Stomach (tissue), 9 donors: ENCODE measurements around the gene RAB6B. TPM values are rescaled to one million over a fixed set of nuclear protein-coding genes. Genes with fewer than 3 reads are reported as not detected.

Experiments
- DNase-seq, 2 donors: peaks; one replicate each; pipeline versions ENCODE4 v3.0.0 to v3.0.0-alpha.2; 2013 to 2019
- H3K27ac ChIP-seq, 5 donors: fragments of 200-600 bp in 4 of 5; sonication (generic) in 4 of 5; one replicate each; pipeline ENCODE4 v1.5.1; 2013 to 2019; ENCODE audit warnings: mild to moderate bottlenecking in 1 of 5, moderate library complexity in 1 of 5
- H3K27me3 ChIP-seq, 3 donors: fragments of 200-600 bp; sonication (generic); one replicate each; pipeline ENCODE4 v1.5.1; 2017 to 2019; ENCODE audit warnings: mixed run types in 1 of 3
- H3K36me3 ChIP-seq, 4 donors: fragments of 200-600 bp; sonication (generic); 1 replicate in 3 of 4; 2 replicates in 1 of 4; pipeline ENCODE4 v1.5.1; 2016 to 2019
- H3K4me1 ChIP-seq, 4 donors: fragments of 200-600 bp; sonication (generic); one replicate each; pipeline ENCODE4 v1.5.1; 2016 to 2019
- H3K4me3 ChIP-seq, 4 donors: fragments of 200-600 bp; sonication (generic) in 3 of 4; one replicate each; pipeline ENCODE4 v1.5.1; 2016 to 2019; ENCODE audit warnings: mild to moderate bottlenecking in 1 of 4
- H3K9me3 ChIP-seq, 4 donors: fragments of 200-600 bp; sonication (generic); one replicate each; pipeline ENCODE4 v1.5.1; 2016 to 2019
- EP300 ChIP-seq: sonication (generic); formaldehyde crosslinking; IDR thresholded peaks from one replicate; pipeline ENCODE4 v1.6.1; 2017; ENCODE audit warnings: antibody characterized with exemption
- POLR2A ChIP-seq, 4 donors: fragments of 450-650 bp; IDR thresholded peaks; one replicate each; pipeline ENCODE4 v1.6.1; 2016; ENCODE audit warnings: antibody characterized with exemption in 4 of 4, control low read depth in 2 of 4, mild to moderate bottlenecking in 1 of 4, moderate library complexity in 1 of 4
- POLR2AphosphoS5 ChIP-seq, 3 donors: sonication (generic); formaldehyde crosslinking; IDR thresholded peaks; one replicate each; pipeline ENCODE4 v1.6.1; 2016; ENCODE audit warnings: antibody characterized with exemption in 3 of 3
- WGBS, 5 donors: extraction: QIAGEN DNeasy Blood & Tissue Kit in 3 of 5; methylation state at CpG; one replicate each; pipeline versions ENCODE4 v1.1.5 to v1.1.7; 2013 to 2018; 5-methylcytosine and 5-hydroxymethylcytosine counted together
- intact Hi-C: fragments of 100-400 bp; cut with DNase I; formaldehyde crosslinking; loops from one replicate; pipeline ENCODE4 v1.15.1; 2023; ENCODE audit warnings: low total_unique reads
- polyA plus RNA-seq, 3 donors: library from polyadenylated mRNA; stranded (reverse); fragments of 200-250 nt; gene quantifications; one replicate each; pipeline ENCODE4 v1.2.3, GENCODE V29; 2013
- total RNA-seq, 5 donors: library from RNA; depleted of rRNA; stranded (reverse); fragments of >200 nt; gene quantifications; one replicate each; pipeline versions ENCODE4 v1.1.0 to v1.2.3, GENCODE V29; 2014 to 2016
- TF ChIP-seq, protein P1 (sequence below), 7 experiments: fragments of 450-650 bp in 4 of 7; fragments of 200-600 bp in 3 of 7; sonication (generic) in 3 of 7; IDR thresholded peaks; one replicate each; pipeline ENCODE4 v1.5.1; 2016 to 2019; ENCODE audit warnings: antibody characterized with exemption in 7 of 7, control low read depth in 2 of 7, mild to moderate bottlenecking in 1 of 7
- donor health status: healthy with polysubstance abuse.
- donor health status: Bipolar disorder and iron deficiency.
- donor health status: healthy.

Gene RAB6B
- total and polyA plus RNA-seq, 8 donors = 0.58 to 7.5 (median 1.9) TPM

DNA sequence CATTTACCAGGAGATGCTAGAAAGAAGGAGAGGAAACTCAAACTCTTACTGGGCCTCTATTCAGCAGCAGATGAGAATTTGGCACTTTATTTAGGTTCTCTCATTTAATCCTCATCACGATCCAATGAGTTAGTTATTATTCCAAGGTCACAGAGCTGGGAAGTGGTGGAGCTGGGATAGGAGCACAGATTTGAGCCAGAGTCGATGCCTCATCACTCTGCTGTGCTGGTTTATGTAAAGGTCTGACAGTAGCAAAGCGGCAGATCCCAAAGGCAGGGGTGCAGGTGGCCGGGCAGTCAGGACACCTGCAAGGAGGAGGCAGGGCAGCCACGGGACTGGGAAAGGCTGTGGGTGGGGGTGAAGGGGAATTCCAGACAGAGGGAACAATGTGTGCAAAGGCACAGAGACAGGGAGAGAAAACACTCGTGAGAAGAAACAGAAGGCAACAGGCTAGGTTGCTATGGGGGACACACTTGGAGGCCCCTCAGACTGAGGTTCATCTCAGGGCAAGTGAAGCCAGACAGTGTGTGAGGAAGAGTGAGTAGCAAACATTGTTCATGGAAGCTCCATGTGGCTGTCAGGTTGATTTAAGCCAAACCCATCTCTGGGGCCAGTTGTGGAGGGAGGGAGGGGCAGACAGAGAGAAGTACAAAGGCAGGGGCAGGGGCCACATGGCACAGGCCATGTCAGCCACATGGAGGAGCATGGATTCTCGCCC, 26.8 kb downstream of the RAB6B start:
- intact Hi-C loops = no loop called here
- peaks cover 0 to 6% (median 0%) of the 10 kb centered on the region in 4 donors for H3K4me1 ChIP-seq
- no peaks in the 10 kb centered on the region for H3K9me3 ChIP-seq
- H3K27ac ChIP-seq = no peak overlapping the region
- TF ChIP-seq POLR2AphosphoS5 (IDR thresholded peaks at IDR 0.05) = no peak
- no peaks in the 10 kb centered on the region for H3K36me3 ChIP-seq
- 57 to 67% (median 59%) methylated on average over 6 to 7 of the region's 7 CpGs for WGBS, 5 donors
- no peaks in the 10 kb centered on the region for H3K27me3 ChIP-seq
- no peak for DNase-seq
- H3K4me3 ChIP-seq = no peak overlapping the region

DNA sequence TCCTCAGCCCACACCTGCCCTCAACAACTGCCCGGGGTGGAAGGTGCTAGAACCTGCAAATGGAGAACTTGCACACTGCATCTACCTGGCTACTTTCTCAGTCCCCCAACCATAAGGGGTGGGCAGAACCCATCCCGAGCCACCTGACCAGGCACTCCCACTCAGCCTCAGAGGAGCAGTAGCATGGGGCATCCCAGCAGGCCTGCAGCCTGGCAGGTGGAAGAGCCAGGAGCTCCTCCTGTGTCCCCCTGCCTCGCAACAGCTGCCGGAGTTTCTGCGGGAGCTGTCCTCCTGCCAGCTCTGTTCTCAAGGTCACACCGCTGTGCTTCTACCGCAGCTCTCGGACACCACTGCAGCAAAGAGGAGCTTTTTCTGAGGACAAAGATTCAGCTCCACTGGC, 27.5 kb downstream of the RAB6B start:
- WGBS, 5 donors = 59 to 87% (median 70%) methylated on average over 7 to 8 of the region's 8 CpGs
- H3K4me3 ChIP-seq = no peak overlapping the region
- no peaks in the 10 kb centered on the region for H3K9me3 ChIP-seq
- no peak overlapping the region for H3K27ac ChIP-seq
- H3K4me1 ChIP-seq = peaks cover 0 to 6% (median under 1%) of the 10 kb centered on the region in 4 donors
- no peaks in the 10 kb centered on the region for H3K27me3 ChIP-seq
- no peak for DNase-seq
- TF ChIP-seq EP300 = no peak
- TF ChIP-seq, protein P1, sequence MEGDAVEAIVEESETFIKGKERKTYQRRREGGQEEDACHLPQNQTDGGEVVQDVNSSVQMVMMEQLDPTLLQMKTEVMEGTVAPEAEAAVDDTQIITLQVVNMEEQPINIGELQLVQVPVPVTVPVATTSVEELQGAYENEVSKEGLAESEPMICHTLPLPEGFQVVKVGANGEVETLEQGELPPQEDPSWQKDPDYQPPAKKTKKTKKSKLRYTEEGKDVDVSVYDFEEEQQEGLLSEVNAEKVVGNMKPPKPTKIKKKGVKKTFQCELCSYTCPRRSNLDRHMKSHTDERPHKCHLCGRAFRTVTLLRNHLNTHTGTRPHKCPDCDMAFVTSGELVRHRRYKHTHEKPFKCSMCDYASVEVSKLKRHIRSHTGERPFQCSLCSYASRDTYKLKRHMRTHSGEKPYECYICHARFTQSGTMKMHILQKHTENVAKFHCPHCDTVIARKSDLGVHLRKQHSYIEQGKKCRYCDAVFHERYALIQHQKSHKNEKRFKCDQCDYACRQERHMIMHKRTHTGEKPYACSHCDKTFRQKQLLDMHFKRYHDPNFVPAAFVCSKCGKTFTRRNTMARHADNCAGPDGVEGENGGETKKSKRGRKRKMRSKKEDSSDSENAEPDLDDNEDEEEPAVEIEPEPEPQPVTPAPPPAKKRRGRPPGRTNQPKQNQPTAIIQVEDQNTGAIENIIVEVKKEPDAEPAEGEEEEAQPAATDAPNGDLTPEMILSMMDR (IDR thresholded peaks at IDR 0.05) = no peak
- intact Hi-C loops = no loop called here
- H3K36me3 ChIP-seq = no peaks in the 10 kb centered on the region

DNA sequence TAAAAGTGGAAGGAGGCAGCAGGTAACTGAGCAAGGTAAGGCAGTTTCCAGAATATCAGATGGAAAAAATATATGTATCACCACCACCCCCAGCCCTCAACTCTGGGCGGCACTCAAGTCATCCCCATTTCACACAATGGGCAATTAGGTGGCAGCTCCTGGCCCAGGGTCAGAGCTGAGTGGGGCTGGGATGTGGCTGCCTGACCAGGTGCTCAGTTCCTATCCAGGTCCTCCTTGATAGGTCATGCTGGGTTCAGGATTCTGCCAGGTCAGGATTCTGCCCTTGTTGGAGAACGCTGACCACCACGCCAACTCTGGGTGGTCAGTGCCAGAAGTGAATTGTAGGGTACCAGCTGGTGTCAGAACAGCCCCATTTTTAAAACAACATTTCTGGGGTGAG, 29.5 kb downstream of the RAB6B start:
- intact Hi-C loops = no loop called here
- Histone ChIP-seq H3K9me3 (no peaks in the 10 kb centered on the region), H3K27me3 (no peaks in the 10 kb centered on the region), H3K27ac (no peak overlapping the region), H3K36me3 (no peaks in the 10 kb centered on the region), H3K4me3 (no peak overlapping the region), H3K4me1 (peaks cover 0 to 6% (median 2%) of the 10 kb centered on the region in 4 donors)
- TF ChIP-seq POLR2A (IDR thresholded peaks at IDR 0.05) (no peak), POLR2AphosphoS5 (IDR thresholded peaks at IDR 0.05) (no peak)
- TF ChIP-seq, protein P1 (IDR thresholded peaks at IDR 0.05) = no peak
- 95 to 98% (median 97%) methylated on average over 3 of the region's 3 CpGs for WGBS, 5 donors
- no peak for DNase-seq

DNA sequence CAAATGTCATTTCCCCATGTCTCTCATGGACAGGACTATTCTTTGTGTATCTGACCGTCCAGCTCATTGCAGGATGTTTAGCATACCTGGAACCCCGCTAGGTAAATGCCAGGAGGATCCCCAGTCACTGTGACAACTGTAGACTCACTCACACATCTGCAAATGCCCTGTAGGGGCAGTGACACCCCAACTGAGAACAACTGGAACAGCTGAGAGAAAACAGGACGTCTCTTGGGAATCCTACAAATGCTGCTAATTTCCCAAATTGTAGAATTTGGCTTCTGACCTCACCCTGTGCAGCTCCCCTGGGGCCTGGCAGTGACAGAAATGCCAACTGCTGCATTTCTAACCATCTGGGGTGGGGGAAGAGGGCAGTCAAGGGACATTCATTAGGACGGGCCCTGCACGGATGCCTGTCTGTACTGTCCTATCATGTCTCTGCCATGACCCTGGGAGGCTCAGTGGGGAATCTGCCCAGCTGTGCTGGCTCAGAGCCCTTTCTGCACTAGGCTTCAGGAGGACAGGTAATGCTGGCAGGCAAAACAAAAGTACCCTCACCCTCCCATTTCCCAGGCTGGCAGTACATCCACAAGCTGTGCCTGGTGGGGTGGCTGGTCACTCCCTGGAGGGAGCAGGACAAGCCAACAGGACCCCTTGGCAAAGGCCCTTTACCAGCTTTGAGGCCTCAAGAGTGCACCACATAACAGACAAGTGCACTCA, 30.4 kb downstream of the RAB6B start:
- H3K4me1 ChIP-seq = peaks cover 0 to 6% (median 2%) of the 10 kb centered on the region in 4 donors
- intact Hi-C loops = no loop called here
- no peak for DNase-seq
- no peak overlapping the region for H3K27ac ChIP-seq
- no peaks in the 10 kb centered on the region for H3K27me3 ChIP-seq
- no peaks in the 10 kb centered on the region for H3K9me3 ChIP-seq
- 57 to 89% (median 84%) methylated on average over 4 to 5 of the region's 5 CpGs for WGBS, 5 donors
- no peaks in the 10 kb centered on the region for H3K36me3 ChIP-seq
- TF ChIP-seq POLR2AphosphoS5 (IDR thresholded peaks at IDR 0.05) (no peak), EP300 (no peak), POLR2A (IDR thresholded peaks at IDR 0.05) (no peak)
- TF ChIP-seq, protein P1 (IDR thresholded peaks at IDR 0.05) = no peak
- no peak overlapping the region for H3K4me3 ChIP-seq

DNA sequence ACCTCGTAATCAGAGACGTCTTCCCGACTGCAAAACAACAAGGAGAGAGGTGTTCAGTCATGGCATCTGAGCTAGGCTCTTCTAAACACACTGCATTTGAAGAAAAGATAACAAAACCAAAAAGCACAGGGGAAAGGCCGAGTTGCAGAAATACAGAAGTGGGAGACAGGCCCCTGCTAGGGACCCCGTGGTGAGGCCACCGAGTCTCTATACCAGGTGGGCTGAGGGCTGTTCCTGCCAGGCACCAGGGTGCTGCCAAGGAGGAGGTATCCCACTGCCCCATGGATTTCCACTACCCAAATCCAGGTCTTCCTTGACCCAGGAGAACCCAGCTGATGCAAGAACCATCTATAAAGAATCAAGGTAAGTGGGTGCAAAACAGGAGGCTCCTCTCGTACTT, 31.1 kb downstream of the RAB6B start:
- H3K9me3 ChIP-seq = no peaks in the 10 kb centered on the region
- no peak for TF ChIP-seq POLR2AphosphoS5 (IDR thresholded peaks at IDR 0.05)
- no peak overlapping the region for H3K27ac ChIP-seq
- peaks cover 0 to 6% (median 2%) of the 10 kb centered on the region in 4 donors for H3K4me1 ChIP-seq
- no peak for DNase-seq
- no peaks in the 10 kb centered on the region for H3K27me3 ChIP-seq
- no peaks in the 10 kb centered on the region for H3K36me3 ChIP-seq
- 75 to 88% (median 86%) methylated on average over 6 to 7 of the region's 7 CpGs for WGBS, 5 donors
- intact Hi-C loops = no loop called here
- no peak overlapping the region for H3K4me3 ChIP-seq
